Neural cell (in vitro differentiated cells): ENCODE measurements around the gene ROM1. TPM values are rescaled to one million over a fixed set of nuclear protein-coding genes. Genes with fewer than 3 reads are reported as not detected.

ENCODE experiments used
- H2AFZ ChIP-seq: fragments of 200-600, 300-800 bp; sonication (generic), shearing (Covaris generic); 2 replicates; pipeline ENCODE4 v1.6.0; 2014; ENCODE audit warnings: low read depth, mild to moderate bottlenecking, antibody characterized with exemption, low read length, moderate library complexity
- H3F3A ChIP-seq: fragments of 200-600 bp; shearing (Covaris generic); 2 replicates; pipeline ENCODE4 v1.6.1; 2016; ENCODE audit warnings: mild to moderate bottlenecking, moderate library complexity, mixed read lengths, antibody characterized with exemption, low read length; ENCODE audit not compliant: insufficient read depth, poor library complexity, severe bottlenecking
- H3K27ac ChIP-seq: fragments of 200-600, 300-800 bp; sonication (generic), shearing (Covaris generic); 2 replicates; pipeline ENCODE4 v1.5.1; 2014; ENCODE audit warnings: mild to moderate bottlenecking, low read length, moderate library complexity
- H3K27me3 ChIP-seq: fragments of 300-800, 200-600 bp; sonication (generic), shearing (Covaris generic); 2 replicates; pipeline ENCODE4 v1.6.0; 2014; ENCODE audit warnings: mild to moderate bottlenecking, low read depth, low read length, moderate library complexity; ENCODE audit not compliant: insufficient read depth
- H3K36me3 ChIP-seq: fragments of 300-800, 200-600 bp; sonication (generic), shearing (Covaris generic); 2 replicates; pipeline ENCODE4 v1.5.1; 2014; ENCODE audit warnings: mild to moderate bottlenecking, antibody characterized with exemption, low read length, moderate library complexity; ENCODE audit not compliant: insufficient read depth
- H3K4me2 ChIP-seq: fragments of 300-800, 200-600 bp; sonication (generic), shearing (Covaris generic); 2 replicates; pipeline ENCODE4 v1.6.0; 2014; ENCODE audit warnings: mild to moderate bottlenecking, low read length
- H3K4me3 ChIP-seq: fragments of 300-800, 200-600 bp; sonication (generic), shearing (Covaris generic); 2 replicates; pipeline ENCODE4 v1.5.1; 2014; ENCODE audit warnings: mild to moderate bottlenecking, low read length, moderate library complexity
- H3K79me2 ChIP-seq: fragments of 200-600 bp; shearing (Covaris generic); replicated peaks from 2 replicates; pipeline ENCODE4 v1.6.0; 2014; ENCODE audit warnings: mild to moderate bottlenecking, low read length, moderate library complexity; ENCODE audit not compliant: insufficient read depth
- H3K9ac ChIP-seq: fragments of 300-800, 200-600 bp; sonication (generic), shearing (Covaris generic); 2 replicates; pipeline ENCODE4 v1.6.1; 2016; ENCODE audit warnings: mild to moderate bottlenecking, low read length, mixed read lengths
- H3K9me2 ChIP-seq: fragments of 200-600 bp; shearing (Covaris generic); 2 replicates; pipeline ENCODE4 v1.6.1; 2016; ENCODE audit warnings: mild to moderate bottlenecking, low read length, mixed read lengths; ENCODE audit not compliant: insufficient read depth
- H3K9me3 ChIP-seq: fragments of 200-600, 300-800 bp; sonication (generic), shearing (Covaris generic); 2 replicates; pipeline ENCODE4 v1.6.1; 2016; ENCODE audit warnings: mild to moderate bottlenecking, mixed run types, low read length, moderate library complexity, mixed read lengths
- H4K20me1 ChIP-seq: fragments of 200-600 bp; shearing (Covaris generic); 2 replicates; pipeline ENCODE4 v1.6.1; 2016; ENCODE audit warnings: mild to moderate bottlenecking, mixed run types; ENCODE audit not compliant: insufficient read depth
- CTCF ChIP-seq: fragments of 450-650 bp; IDR thresholded peaks from 2 replicates; pipeline ENCODE4 v1.5.1; 2014; ENCODE audit warnings: antibody characterized with exemption, mild to moderate bottlenecking, moderate library complexity; ENCODE audit not compliant: poor library complexity, severe bottlenecking
- EP300 ChIP-seq: fragments of 450-650 bp; conservative IDR thresholded peaks from 2 replicates; pipeline ENCODE4 v1.6.1; 2014; ENCODE audit warnings: antibody characterized with exemption, mild to moderate bottlenecking, moderate library complexity; ENCODE audit not compliant: poor library complexity, severe bottlenecking
- EZH2 ChIP-seq: fragments of 200-600, 300-800 bp; shearing (Covaris generic), sonication (generic); IDR thresholded peaks from 2 replicates; pipeline ENCODE4 v1.6.1; 2014; ENCODE audit warnings: antibody characterized with exemption, low read length, borderline replicate concordance, mild to moderate bottlenecking; ENCODE audit not compliant: insufficient read depth, poor library complexity, severe bottlenecking
- MXI1 ChIP-seq: fragments of 450-650 bp; conservative IDR thresholded peaks from 2 replicates; pipeline ENCODE4 v1.6.1; 2014; ENCODE audit warnings: antibody characterized with exemption, mild to moderate bottlenecking; ENCODE audit not compliant: poor library complexity, severe bottlenecking
- POLR2AphosphoS5 ChIP-seq: IDR thresholded peaks from 2 replicates; pipeline ENCODE4 v1.6.1; 2012
- RAD21 ChIP-seq: fragments of 450-650 bp; conservative IDR thresholded peaks from 2 replicates; pipeline ENCODE4 v1.6.1; 2014; ENCODE audit warnings: antibody characterized with exemption, mild to moderate bottlenecking, moderate library complexity
- SMC3 ChIP-seq: fragments of 450-650 bp; conservative IDR thresholded peaks from 2 replicates; pipeline ENCODE4 v1.6.1; 2014; ENCODE audit warnings: antibody characterized with exemption, mild to moderate bottlenecking, moderate library complexity; ENCODE audit not compliant: poor library complexity
- TAF1 ChIP-seq: IDR thresholded peaks from 2 replicates; pipeline ENCODE4 v1.6.1; 2012; ENCODE audit warnings: low read depth
- polyA plus RNA-seq: library from polyadenylated mRNA; depleted of rRNA; stranded (reverse); fragments of >200 nt; gene quantifications from 2 replicates; pipeline ENCODE4 v1.2.3, GENCODE V29; 2014
- TF ChIP-seq, protein P1 (sequence below): IDR thresholded peaks from 2 replicates; pipeline ENCODE4 v1.6.1; 2012; ENCODE audit warnings: borderline replicate concordance

Gene ROM1
- polyA plus RNA-seq, 1 donor from 2014 or later, result 0.31 TPM

DNA sequence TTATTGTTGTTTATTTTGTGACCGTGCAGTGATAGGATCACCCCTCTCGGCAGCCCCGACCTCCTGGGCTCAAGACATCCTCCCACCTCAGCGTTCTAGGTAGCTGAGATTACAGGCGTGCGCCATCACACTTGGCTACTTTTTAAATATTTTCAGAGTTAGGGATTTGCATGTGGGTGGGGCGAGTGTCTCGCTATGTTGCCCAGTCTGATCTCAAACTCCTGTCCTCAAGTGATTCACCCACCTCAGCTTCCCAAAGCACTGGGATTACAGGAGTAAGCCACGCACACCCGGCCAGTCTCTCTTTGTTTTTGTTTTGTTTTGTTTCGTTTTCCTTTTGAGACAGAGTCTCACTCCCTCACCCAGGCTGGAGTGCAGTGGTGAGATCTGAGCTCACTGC, 41.2 kb downstream of the ROM1 start:
- Histone ChIP-seq H2AFZ (no peak overlapping the region), H3K27me3 (no peaks in the 10 kb centered on the region), H3K4me3 (no peak overlapping the region), H3K79me2 (peaks cover 17% of the 10 kb centered on the region), H3K9ac (no peak overlapping the region), H3K4me2 (no peak overlapping the region), H3F3A (no peaks in the 10 kb centered on the region), H3K9me2 (no peaks in the 10 kb centered on the region), H3K9me3 (no peaks in the 10 kb centered on the region), H3K36me3 (no peaks in the 10 kb centered on the region), H3K27ac (no peak overlapping the region), H4K20me1 (no peaks in the 10 kb centered on the region)
- TF ChIP-seq POLR2AphosphoS5, result no peak
- no peak for TF ChIP-seq TAF1

DNA sequence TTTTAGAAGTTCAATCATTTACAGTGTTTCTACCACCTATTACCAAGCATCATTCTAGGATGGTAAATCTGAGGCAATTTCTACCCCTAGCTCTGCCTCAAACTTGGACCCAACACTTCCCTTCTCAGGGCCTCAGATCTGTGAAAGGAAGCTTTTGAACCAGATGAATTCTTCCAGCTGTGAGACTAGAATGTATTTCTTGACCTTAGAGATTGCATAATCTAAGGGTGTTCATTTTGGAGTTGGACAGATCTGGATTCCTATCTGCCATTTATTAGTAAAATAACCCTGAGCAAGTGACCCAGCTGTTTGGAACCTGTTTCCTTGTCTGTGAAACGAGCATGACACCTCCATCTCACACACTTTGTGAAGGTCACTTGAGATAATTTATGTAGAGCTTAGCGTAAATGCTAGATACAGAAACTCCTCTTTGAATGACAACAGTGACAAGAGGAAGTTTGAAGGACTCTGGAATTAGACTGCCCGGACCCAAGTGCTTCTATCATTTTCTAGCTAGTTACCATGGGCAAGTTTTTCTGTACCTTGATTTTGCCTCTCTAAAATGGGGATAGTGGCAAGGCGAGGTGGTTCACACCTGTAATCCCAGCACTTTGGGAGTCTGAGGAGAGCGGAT, 43.9 kb downstream of the ROM1 start:
- H3K36me3 ChIP-seq, result no peaks in the 10 kb centered on the region
- H3K27ac ChIP-seq, result no peak overlapping the region
- H3K9ac ChIP-seq, result no peak overlapping the region
- no peak overlapping the region for H2AFZ ChIP-seq
- H3K9me3 ChIP-seq, result no peaks in the 10 kb centered on the region
- no peaks in the 10 kb centered on the region for H3K9me2 ChIP-seq
- no peaks in the 10 kb centered on the region for H3F3A ChIP-seq
- H3K4me2 ChIP-seq, result no peak overlapping the region
- H3K4me3 ChIP-seq, result no peak overlapping the region
- TF ChIP-seq, protein P1, sequence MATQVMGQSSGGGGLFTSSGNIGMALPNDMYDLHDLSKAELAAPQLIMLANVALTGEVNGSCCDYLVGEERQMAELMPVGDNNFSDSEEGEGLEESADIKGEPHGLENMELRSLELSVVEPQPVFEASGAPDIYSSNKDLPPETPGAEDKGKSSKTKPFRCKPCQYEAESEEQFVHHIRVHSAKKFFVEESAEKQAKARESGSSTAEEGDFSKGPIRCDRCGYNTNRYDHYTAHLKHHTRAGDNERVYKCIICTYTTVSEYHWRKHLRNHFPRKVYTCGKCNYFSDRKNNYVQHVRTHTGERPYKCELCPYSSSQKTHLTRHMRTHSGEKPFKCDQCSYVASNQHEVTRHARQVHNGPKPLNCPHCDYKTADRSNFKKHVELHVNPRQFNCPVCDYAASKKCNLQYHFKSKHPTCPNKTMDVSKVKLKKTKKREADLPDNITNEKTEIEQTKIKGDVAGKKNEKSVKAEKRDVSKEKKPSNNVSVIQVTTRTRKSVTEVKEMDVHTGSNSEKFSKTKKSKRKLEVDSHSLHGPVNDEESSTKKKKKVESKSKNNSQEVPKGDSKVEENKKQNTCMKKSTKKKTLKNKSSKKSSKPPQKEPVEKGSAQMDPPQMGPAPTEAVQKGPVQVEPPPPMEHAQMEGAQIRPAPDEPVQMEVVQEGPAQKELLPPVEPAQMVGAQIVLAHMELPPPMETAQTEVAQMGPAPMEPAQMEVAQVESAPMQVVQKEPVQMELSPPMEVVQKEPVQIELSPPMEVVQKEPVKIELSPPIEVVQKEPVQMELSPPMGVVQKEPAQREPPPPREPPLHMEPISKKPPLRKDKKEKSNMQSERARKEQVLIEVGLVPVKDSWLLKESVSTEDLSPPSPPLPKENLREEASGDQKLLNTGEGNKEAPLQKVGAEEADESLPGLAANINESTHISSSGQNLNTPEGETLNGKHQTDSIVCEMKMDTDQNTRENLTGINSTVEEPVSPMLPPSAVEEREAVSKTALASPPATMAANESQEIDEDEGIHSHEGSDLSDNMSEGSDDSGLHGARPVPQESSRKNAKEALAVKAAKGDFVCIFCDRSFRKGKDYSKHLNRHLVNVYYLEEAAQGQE, result no peak
- TF ChIP-seq CTCF (no peak), MXI1 (no peak), EZH2 (no peak), POLR2AphosphoS5 (no peak), RAD21 (no peak), EP300 (no peak), TAF1 (no peak), SMC3 (no peak)
- H3K27me3 ChIP-seq, result no peaks in the 10 kb centered on the region
- H3K79me2 ChIP-seq, result peaks cover 10% of the 10 kb centered on the region
- H4K20me1 ChIP-seq, result no peaks in the 10 kb centered on the region
